GM21737 (cell line): Measurements from ENCODE around the gene ATOH8.

ENCODE experiments used
- ATAC-seq: cut with Tn5 transposase; IDR thresholded peaks from one replicate; pipeline ENCODE4 v1.9.1; 2021; ENCODE audit warnings: mild to moderate bottlenecking, moderate library complexity; ENCODE audit not compliant: unreplicated experiment

ATOH8 gene

GRCh38 chr2:85769236-85769982 is 15.6 kb downstream of the ATOH8 start:
- no peak for ATAC-seq

- ATAC-seq: no peak
These were observed 16.2 kb downstream of the ATOH8 start for GRCh38 chr2:85769983-85770362.

GRCh38 chr2:85770369-85770768 is 16.6 kb downstream of the ATOH8 start:
- no peak for ATAC-seq

- no peak for ATAC-seq
These were observed 17.1 kb downstream of the ATOH8 start for GRCh38 chr2:85770786-85771409.

GRCh38 chr2:85771486-85771885 is 17.7 kb downstream of the ATOH8 start:
- no peak for ATAC-seq

GRCh38 chr2:85772019-85772745 is 18.4 kb downstream of the ATOH8 start:
- ATAC-seq: no peak

- no peak for ATAC-seq
These were observed 19.2 kb downstream of the ATOH8 start for GRCh38 chr2:85772841-85773491.

- ATAC-seq: no peak
These were observed 19.9 kb downstream of the ATOH8 start for GRCh38 chr2:85773692-85774091.

- ATAC-seq: no peak
These were observed 20.6 kb downstream of the ATOH8 start for GRCh38 chr2:85774126-85774978.

- no peak for ATAC-seq
These were observed 21.9 kb downstream of the ATOH8 start for GRCh38 chr2:85775406-85776381.

- ATAC-seq: no peak
These were observed 22.9 kb downstream of the ATOH8 start for GRCh38 chr2:85776672-85777071.

- no peak for ATAC-seq
These were observed 23.7 kb downstream of the ATOH8 start for GRCh38 chr2:85777441-85777861.

- ATAC-seq: no peak
These were observed 25.0 kb downstream of the ATOH8 start for GRCh38 chr2:85778646-85779379.

GRCh38 chr2:85779641-85780315 is 26.0 kb downstream of the ATOH8 start:
- ATAC-seq: no peak

GRCh38 chr2:85780316-85781012 is 26.7 kb downstream of the ATOH8 start:
- no peak for ATAC-seq

GRCh38 chr2:85781013-85781332 is 27.2 kb downstream of the ATOH8 start:
- ATAC-seq: no peak

- ATAC-seq: no peak
These were observed 30.0 kb downstream of the ATOH8 start for GRCh38 chr2:85783796-85784195.
